Measurements from ENCODE around the gene CUEDC1.
"Not testable (repeated sequence)": the region's sequence is repeated elsewhere in the genome, so short reads cannot be mapped to it uniquely, and the experiment has no call there.

CUEDC1 gene

GRCh38 chr17:57984936-57985674, 29.9 kb upstream of the CUEDC1 start:
- DNase-seq = no peak

DNA sequence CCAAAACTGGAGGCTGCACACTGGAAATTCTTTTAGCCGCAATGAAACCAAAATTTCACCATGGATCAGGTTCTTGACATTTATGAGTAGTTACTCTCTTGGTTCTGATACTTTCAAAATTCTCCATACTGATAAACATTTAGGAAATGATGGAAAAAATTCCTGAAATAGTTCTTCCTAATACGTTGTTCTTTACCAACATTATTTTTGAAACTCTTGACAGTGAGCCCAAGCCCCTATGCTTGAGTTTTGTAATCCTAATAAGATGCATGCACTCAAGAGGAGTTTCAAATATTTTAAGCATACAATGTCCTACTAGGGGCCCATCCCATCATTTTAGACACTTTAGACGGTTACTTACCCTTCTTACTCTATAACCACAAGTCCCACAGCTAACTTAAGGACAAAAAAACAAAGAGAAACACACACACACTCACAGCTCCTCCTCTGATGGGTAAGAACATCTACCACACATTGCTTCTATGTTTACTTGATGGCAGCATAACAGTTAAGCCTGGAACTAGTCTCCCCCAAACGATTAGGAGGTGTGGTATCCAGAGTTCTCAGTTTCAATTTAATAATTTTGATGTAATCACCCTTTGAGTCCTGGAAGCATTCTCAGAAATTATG, 29.2 kb upstream of the CUEDC1 start:
- no peak for DNase-seq

DNA sequence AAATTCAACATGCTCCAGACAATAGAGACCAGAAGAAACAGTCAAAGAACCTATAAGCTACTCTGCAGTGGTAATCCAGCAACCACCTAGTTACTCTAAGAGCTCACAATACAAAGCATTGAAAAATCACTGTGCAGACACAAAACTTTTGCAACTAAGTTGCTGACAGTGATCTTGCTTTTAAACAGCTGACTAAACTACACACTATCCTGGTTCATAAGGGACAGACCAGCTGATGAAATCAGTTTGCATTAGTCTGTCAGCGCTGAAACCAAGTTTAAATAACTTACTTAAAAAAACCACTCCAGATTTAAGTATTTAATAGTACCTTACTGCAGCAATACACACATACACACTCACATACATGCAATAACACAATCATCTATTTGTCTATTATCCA, 28.2 kb upstream of the CUEDC1 start:
- no peak for DNase-seq

GRCh38 chr17:57982452-57983170, 27.4 kb upstream of the CUEDC1 start:
- no peak for DNase-seq

DNA sequence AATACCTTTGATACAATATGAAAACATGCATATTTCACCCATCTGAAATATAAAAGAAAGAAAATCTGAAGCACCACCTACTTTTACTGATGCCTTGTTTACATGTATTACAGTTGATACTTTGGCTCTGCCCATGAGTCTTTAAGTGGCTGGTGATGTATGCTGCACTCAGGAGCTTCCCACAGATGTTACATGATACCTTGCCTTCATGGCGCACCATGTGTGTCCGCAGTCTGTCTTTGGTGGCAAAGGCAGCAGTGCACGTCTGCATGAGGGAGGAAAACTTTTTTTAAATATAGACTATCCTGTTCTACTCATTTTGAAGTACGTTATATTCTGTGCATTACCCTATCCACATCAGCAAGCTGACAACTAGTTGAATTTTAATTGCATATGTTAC, 25.3 kb upstream of the CUEDC1 start:
- no peak for DNase-seq

DNA sequence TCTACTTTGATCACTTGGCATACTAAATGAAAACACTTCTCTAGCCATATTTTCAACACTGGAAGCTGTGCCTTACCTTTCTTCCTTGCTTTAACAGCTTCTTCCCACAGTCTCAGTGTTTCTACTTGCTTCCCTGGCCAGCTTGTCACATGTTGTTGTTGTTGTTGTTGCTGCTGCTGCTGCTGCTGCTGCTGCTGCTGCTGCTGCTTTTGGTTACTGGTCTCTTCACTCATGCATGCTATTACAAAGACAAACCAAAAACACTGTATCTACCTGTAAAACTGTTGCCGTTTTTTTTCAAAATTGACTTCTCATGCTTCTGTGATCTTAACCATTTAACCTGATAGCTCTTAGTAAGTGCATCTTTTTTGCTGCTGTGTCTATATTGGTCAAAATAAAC, 23.9 kb upstream of the CUEDC1 start:
- DNase-seq = no peak

- no peak for DNase-seq
Observed at GRCh38 chr17:57976594-57976993, 21.4 kb upstream of the CUEDC1 start.

- no peak for DNase-seq
Observed at GRCh38 chr17:57975044-57975443, 19.8 kb upstream of the CUEDC1 start.

DNA sequence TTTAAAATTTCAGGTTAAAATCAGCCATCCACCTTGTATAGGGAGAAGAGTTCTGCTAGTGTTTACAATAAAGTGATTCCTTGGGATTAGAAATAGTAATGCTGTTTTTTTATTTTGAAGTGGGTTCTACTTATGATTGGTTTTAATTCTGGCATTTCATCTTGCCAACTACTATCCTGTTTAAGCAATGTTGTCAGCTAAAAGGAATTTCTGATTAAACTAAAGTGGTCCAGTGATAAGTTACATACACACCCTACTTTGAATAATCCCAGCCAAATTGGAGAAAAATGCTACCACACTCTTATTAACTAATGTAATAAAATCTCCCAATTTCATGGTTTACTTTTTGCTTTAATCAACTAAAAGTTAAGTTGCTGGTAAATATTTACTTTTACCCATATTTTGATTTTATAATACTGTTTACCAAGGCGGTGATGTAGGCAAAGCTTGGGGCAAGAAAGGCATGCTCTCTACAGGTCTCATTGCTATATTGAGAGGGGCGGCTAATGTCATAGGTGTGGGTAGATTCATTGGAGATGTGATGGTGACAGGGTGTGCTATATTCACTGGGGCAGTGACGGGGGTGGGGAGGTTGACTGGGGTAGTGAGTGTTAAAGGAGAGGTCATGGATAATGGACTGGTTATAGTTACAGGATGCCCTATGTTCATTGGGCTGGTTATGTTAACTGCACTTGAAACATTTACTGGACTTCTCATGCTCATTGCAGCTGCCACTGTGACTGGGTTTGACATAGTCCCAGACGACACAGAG, 19.0 kb upstream of the CUEDC1 start:
- DNase-seq = not testable (repeated sequence)

DNA sequence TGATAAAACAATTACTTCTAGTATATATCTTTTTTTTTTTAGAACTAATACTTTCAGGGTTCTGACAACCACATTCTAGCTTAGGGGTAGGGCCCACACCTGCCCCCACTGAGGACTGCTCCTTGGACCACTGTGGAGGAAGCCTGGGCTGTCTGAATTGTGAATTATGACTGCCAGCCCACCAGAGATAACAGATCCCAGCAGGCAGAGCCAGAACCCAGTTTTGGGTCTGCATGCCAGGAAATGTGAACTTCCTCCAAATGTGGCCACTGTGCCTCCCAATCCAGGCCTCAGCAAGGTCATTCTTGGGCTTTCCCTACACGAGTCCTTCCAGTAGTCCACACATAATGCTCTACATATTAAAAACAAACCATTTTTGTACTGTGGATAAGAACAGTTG, 16.9 kb upstream of the CUEDC1 start:
- no peak for DNase-seq

GRCh38 chr17:57971572-57971971, 16.4 kb upstream of the CUEDC1 start:
- DNase-seq = no peak

DNA sequence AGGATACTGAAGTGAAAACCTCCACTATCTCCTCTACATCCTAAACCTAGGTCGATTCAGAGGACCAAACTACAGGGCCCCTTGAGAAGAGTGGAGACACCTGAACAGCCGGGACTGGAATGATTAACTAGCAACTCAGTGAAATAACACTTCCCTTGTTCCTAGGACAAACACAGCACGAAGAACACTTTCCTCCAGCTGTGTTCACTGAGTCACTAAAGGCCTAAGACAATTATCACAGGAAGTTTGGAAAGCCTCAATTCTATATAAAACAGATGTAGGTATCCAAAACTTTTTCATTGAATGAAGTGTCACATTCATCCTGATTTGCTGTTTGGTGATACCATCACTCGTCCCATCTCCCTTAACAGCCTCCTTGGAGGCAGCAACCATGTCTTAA, 15.5 kb upstream of the CUEDC1 start:
- DNase-seq = no peak

DNA sequence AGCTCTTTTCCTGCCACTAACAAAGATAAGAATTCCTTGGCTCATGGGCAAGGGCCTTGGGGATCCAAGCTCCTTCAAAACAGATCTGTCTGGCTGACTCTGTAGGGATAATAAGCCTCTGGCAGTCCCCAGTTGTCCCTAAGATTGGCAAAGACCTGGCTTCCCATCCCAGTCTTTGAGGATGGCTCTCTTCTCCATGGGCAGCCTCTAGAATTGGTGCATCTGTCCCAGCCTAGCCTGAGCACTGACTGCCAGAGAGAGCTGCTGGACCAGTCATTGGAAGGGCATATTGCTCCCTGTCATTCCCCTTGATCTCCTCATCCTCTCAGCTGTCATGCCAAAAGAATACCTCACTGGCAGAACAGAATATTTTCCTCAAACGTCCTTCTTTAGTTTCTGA, 13.2 kb upstream of the CUEDC1 start:
- no peak for DNase-seq

GRCh38 chr17:57966875-57967274, 11.7 kb upstream of the CUEDC1 start:
- DNase-seq = no peak

DNA sequence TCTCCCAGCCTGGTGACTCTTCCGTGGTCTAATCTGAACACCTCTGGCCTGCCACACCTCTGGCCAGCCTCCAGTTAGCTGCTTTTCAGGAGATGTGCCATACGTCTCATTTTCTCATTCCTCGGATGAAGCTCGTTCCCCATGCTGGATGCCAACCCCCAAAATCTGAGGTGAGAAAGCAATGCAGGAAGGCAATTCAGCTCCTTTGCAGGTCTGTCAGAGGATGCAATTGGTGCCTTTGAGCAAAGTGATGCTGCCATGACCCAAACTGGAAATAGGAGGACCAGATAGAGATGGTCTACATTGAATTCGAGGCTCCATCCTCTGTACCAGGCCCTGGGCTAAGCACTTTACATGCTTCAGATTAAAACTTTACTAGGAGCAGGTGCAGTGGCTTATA, 11.0 kb upstream of the CUEDC1 start:
- no peak for DNase-seq

- no peak for DNase-seq
Observed at GRCh38 chr17:57965521-57966160, 10.4 kb upstream of the CUEDC1 start.

- no peak for DNase-seq
Observed at GRCh38 chr17:57963149-57963511, 7.9 kb upstream of the CUEDC1 start.

- DNase-seq = no peak
Observed at GRCh38 chr17:57962279-57963148, 7.3 kb upstream of the CUEDC1 start.

GRCh38 chr17:57959929-57960328, 4.7 kb upstream of the CUEDC1 start:
- no peak for DNase-seq

DNA sequence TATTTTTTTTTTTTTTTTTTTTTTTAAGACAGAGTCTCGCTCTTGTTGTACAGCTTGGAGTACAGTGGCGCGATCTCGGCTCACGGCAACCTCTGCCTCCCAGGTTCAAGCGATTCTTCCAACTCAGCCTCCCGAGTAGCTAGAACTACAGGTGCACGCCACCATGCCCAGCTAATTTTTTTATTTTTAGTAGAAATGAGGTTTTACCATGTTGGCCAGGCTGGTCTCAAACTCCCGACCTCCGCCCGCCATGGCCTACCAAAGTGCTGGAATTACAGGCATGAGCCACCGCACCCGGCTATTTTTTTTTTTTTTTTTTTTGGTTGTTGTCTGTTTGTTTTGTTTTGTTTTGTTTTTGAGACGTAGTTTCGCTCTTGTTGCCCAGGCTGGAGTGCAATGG, 3.2 kb upstream of the CUEDC1 start:
- not testable (repeated sequence) for DNase-seq

GRCh38 chr17:57957886-57958285, 2.7 kb upstream of the CUEDC1 start:
- DNase-seq = no peak
